T-cell (primary cell): ENCODE data around the gene CASTOR1. TPM values are rescaled to one million over a fixed set of nuclear protein-coding genes. Genes with fewer than 3 reads are reported as not detected.
A peak's percentile ranks its signal among the peaks of the same experiment; 100 is the strongest.

ENCODE experiments used
- ATAC-seq, 4 experiments: fragments of 200-7000 bp in 3 of 4; fragments of 150-1000 bp in 1 of 4; cut with Tn5 transposase; replicated peaks in 1 of 4; 1 replicate in 3 of 4; 2 replicates in 1 of 4; pipeline ENCODE4 v1.10.0; 2021; ENCODE audit warnings: moderate library complexity in 3 of 4, mild to moderate bottlenecking in 2 of 4, moderate number of reproducible peaks in 1 of 4
- CTCF ChIA-PET, 2 donors: fragments of 300-600 bp; sonication (Branson Sonifier 250); formaldehyde crosslinking; loops; one replicate each; lab custom pipeline; 2022; ENCODE audit warnings: antibody characterized with exemption in 2 of 2; lab: Charles Lee
- POLR2A ChIA-PET, 2 donors: fragments of 300-600 bp; sonication (Branson Sonifier 250); formaldehyde crosslinking; loops; one replicate each; lab custom pipeline; 2022; ENCODE audit warnings: antibody characterized with exemption in 2 of 2; lab: Charles Lee
- DNase-seq, 35 experiments: peaks; one replicate each; pipeline versions ENCODE4 v3.0.0 to v3.0.0-alpha.2; 2013 to 2023
- H3K27ac ChIP-seq: one replicate; pipeline ENCODE4 v1.5.1; 2013; ENCODE audit warnings: low read length
- H3K27me3 ChIP-seq, 2 experiments: replicated peaks in 1 of 2; 1 replicate in 1 of 2; 2 replicates in 1 of 2; pipeline versions ENCODE4 v1.6.1 to v1.7.0; 2013; ENCODE audit warnings: low read length in 1 of 2, mixed read lengths in 1 of 2; ENCODE audit not compliant: control insufficient read depth in 2 of 2, insufficient read depth in 2 of 2; ENCODE audit errors: extremely low read depth in 1 of 2
- H3K36me3 ChIP-seq, 2 donors: 1 replicate in 1 of 2; 2 replicates in 1 of 2; pipeline versions ENCODE4 v1.6.1 to v1.7.0; 2013; ENCODE audit warnings: low read length in 1 of 2; ENCODE audit not compliant: control insufficient read depth in 2 of 2, insufficient read depth in 1 of 2; ENCODE audit errors: extremely low read depth in 1 of 2
- H3K4me1 ChIP-seq, 2 experiments: 1 replicate in 1 of 2; 2 replicates in 1 of 2; pipeline versions ENCODE4 v1.6.1 to v1.7.0; 2013; ENCODE audit warnings: low read length in 2 of 2, mixed read lengths in 1 of 2; ENCODE audit not compliant: insufficient read depth in 2 of 2, control insufficient read depth in 1 of 2; ENCODE audit errors: extremely low read depth in 1 of 2
- H3K4me3 ChIP-seq, 2 donors: 1 replicate in 1 of 2; 2 replicates in 1 of 2; pipeline versions ENCODE4 v1.5.1 to v1.7.0; 2013; ENCODE audit warnings: mild to moderate bottlenecking in 2 of 2, low read length in 1 of 2, moderate library complexity in 1 of 2; ENCODE audit not compliant: control insufficient read depth in 1 of 2; ENCODE audit errors: extremely low read depth in 1 of 2
- H3K9me3 ChIP-seq: 2 replicates; pipeline ENCODE4 v1.7.0; 2013
- H3K27ac Mint-ChIP-seq, 2 donors: one replicate each; pipeline ENCODE4 v1.8.0; 2020 to 2021; ENCODE audit warnings: mild to moderate bottlenecking in 2 of 2, mixed read lengths in 2 of 2
- H3K27me3 Mint-ChIP-seq, 2 donors: one replicate each; pipeline ENCODE4 v1.8.0; 2021 to 2022; ENCODE audit warnings: mixed read lengths in 2 of 2
- H3K36me3 Mint-ChIP-seq: one replicate; pipeline ENCODE4 v1.8.0; 2021; ENCODE audit warnings: mixed read lengths
- H3K4me1 Mint-ChIP-seq, 3 donors: one replicate each; pipeline ENCODE4 v1.8.0; 2020 to 2022; ENCODE audit warnings: mixed read lengths in 3 of 3, mild to moderate bottlenecking in 1 of 3
- H3K4me3 Mint-ChIP-seq, 3 donors: one replicate each; pipeline ENCODE4 v1.8.0; 2020 to 2022; ENCODE audit warnings: mild to moderate bottlenecking in 3 of 3, mixed read lengths in 3 of 3, moderate library complexity in 3 of 3
- H3K9me3 Mint-ChIP-seq, 3 donors: one replicate each; pipeline ENCODE4 v1.8.0; 2020 to 2022; ENCODE audit warnings: mixed read lengths in 3 of 3
- WGBS: methylation state at CpG from one replicate; pipeline ENCODE4 v1.1.5; 2013; ENCODE audit warnings: missing lambda C conversion rate; ENCODE audit not compliant: insufficient coverage; 5-methylcytosine and 5-hydroxymethylcytosine counted together
- total RNA-seq, 35 experiments: library from RNA in 6 of 35; stranded (reverse) in 6 of 35; fragments of 120-200 nt in 1 of 35; gene quantifications; one replicate each; pipeline versions ENCODE4 v1.2.1 to v1.2.4 and lab custom pipeline; 2013 to 2026

The CASTOR1 gene
- total RNA-seq, 5 donors from 2014 or later (not counting 1 experiment from before 2014, with no cell fraction given), result 12.8 to 21.9 (median 16.1) TPM

- 93% methylated on average over 2 of the region's 8 CpGs for WGBS
- Mint-ChIP-seq H3K9me3 (no peaks in the 10 kb centered on the region), H3K27ac (no peak overlapping the region), H3K4me3 (no peak overlapping the region), H3K27me3 (no peaks in the 10 kb centered on the region), H3K36me3 (peaks cover 9% of the 10 kb centered on the region), H3K4me1 (peaks cover 35 to 48% (median 45%) of the 10 kb centered on the region in 3 donors)
- Histone ChIP-seq H3K4me1 (peaks cover 2 to 34% of the 10 kb centered on the region in 2 experiments), H3K27ac (no peak overlapping the region), H3K4me3 (no peak overlapping the region), H3K36me3 (peaks cover 3 to 4% of the 10 kb centered on the region in 2 donors), H3K27me3 (peaks cover 0 to 22% of the 10 kb centered on the region in 2 experiments), H3K9me3 (no peaks in the 10 kb centered on the region)
- no peak for ATAC-seq
- POLR2A ChIA-PET, result no interaction called here
- CTCF ChIA-PET, result interaction anchor here in 1 of 2 donors (0.8 to 1.5 kb wide), 2 partner anchors 16 to 166 kb away, joined by 4 read pairs; no protein-coding TSS in a partner anchor
- no peak for DNase-seq
Measured at GRCh38 chr22:30280505-30280904, 8.8 kb downstream of the CASTOR1 start.

- ChIA-PET CTCF (interaction anchor here (0.6 to 1.5 kb wide), 4 partner anchors 15 to 208 kb away, joined by 4 to 9 read pairs (median 4); no protein-coding TSS in a partner anchor), POLR2A (no interaction called here)
- H3K27ac ChIP-seq, result no peak overlapping the region
- peaks cover 0 to 22% of the 10 kb centered on the region in 2 experiments for H3K27me3 ChIP-seq
- WGBS, result 88% methylated on average over 3 of the region's 5 CpGs
- no peak overlapping the region for H3K4me3 ChIP-seq
- no peak for ATAC-seq
- Mint-ChIP-seq H3K4me1 (peaks cover 40 to 53% (median 50%) of the 10 kb centered on the region in 3 donors), H3K4me3 (no peak overlapping the region), H3K27ac (no peak overlapping the region), H3K27me3 (no peaks in the 10 kb centered on the region), H3K36me3 (peaks cover 6% of the 10 kb centered on the region), H3K9me3 (no peaks in the 10 kb centered on the region)
- peaks cover 2 to 38% of the 10 kb centered on the region in 2 experiments for H3K4me1 ChIP-seq
- peaks cover 0 to 1% of the 10 kb centered on the region in 2 donors for H3K36me3 ChIP-seq
- no peaks in the 10 kb centered on the region for H3K9me3 ChIP-seq
- no peak for DNase-seq
Measured at GRCh38 chr22:30279932-30280331, 9.4 kb downstream of the CASTOR1 start.

DNA sequence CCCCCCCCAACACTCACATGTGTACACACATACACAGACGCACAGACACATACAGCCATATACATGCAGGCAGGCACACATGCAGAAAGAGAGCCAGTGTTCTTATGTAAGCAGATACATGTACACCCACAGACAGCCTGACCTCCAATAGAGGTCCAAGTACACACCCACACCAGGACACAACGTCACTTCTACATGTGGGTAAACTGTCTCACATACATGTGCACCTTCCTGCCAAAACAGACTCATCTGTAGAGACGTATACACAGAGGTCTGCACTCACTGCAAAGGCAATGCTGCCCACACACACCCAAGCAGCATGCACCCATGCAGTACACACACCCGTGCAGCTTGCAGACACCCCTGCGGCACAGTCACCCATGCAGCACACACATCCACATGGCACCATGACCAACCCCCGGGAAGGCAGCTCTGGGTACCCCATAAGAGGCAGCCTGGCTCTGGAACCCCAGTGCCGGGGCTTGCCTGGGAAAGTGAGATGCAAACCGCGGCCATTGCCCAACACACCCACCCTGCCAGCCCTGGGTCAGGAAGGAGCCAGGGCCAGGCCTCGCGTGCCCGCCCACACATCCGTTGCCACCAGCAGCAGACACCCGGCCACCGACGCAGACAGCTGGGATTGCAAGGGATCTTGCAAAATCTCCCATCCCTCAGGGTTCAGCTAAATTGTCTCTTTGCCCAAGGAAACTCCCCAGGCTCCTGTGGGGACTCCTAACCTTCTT is 10.1 kb downstream of the CASTOR1 start:
- peak in 1 of 35 experiments; percentile 24 for DNase-seq
- H3K9me3 Mint-ChIP-seq, result no peaks in the 10 kb centered on the region
- no peak for ATAC-seq
- no peak overlapping the region for H3K4me3 Mint-ChIP-seq
- Histone ChIP-seq H3K9me3 (no peaks in the 10 kb centered on the region), H3K4me1 (peaks cover 2 to 38% of the 10 kb centered on the region in 2 experiments), H3K4me3 (no peak overlapping the region), H3K27ac (no peak overlapping the region), H3K27me3 (peaks cover 0 to 22% of the 10 kb centered on the region in 2 experiments), H3K36me3 (no peaks in the 10 kb centered on the region)
- ChIA-PET CTCF (interaction anchor here (0.6 to 1.5 kb wide), 3 partner anchors 106 to 208 kb away, joined by 4 to 9 read pairs (median 5); no protein-coding TSS in a partner anchor), POLR2A (no interaction called here)
- no peak overlapping the region for H3K27ac Mint-ChIP-seq
- H3K36me3 Mint-ChIP-seq, result peaks cover under 1% of the 10 kb centered on the region
- H3K4me1 Mint-ChIP-seq, result peaks cover 40 to 60% (median 53%) of the 10 kb centered on the region in 3 donors
- no peaks in the 10 kb centered on the region for H3K27me3 Mint-ChIP-seq
- 66% methylated on average over 13 of the region's 16 CpGs for WGBS

DNA sequence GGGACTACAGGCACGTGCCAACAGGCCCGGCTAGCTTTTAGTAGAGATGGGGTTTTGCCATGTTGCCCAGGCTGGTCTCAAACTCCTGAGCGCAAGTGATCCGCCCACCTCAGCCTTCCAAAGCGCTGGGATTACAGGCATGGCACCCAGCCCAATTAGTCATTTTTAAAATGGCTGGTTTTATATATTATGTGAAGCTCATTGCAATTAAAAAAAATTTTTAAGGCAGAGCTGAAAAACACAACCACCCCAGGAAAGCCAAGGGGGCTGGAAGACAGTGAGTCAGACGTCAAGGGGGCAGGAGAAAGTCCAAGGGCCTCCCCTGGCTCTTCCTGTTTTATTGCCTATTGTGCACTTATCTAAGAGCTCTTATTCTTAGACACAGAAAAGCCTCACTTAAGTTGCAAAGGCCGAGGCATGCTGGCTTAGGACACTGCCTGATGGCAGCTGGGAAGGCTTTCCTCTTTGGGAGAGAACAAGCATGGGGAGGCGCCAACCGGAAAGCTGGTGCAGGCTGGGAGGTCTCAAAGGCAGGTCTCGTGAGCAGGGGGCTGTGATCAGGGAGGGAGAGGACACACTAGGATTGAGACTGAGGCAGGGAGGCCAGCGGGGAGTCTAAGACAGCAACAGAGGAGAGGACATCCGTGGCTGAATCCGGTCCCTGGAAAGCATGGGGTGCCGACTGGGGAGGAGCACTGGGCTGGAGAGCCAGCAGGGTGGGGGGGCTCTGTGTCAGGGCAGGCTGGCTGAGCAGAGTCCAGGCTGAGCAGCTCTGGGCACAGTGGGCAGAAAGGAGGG is 11.6 kb downstream of the CASTOR1 start:
- H3K4me1 ChIP-seq, result peaks cover 2 to 29% of the 10 kb centered on the region in 2 experiments
- ATAC-seq, result no peak
- ChIA-PET POLR2A (interaction anchor here in 1 of 2 donors (0.7 kb wide), 1 partner anchor 105 kb away, joined by 4 read pairs; no protein-coding TSS in a partner anchor), CTCF (interaction anchor here in 1 of 2 donors (0.7 kb wide), 1 partner anchor 1331 kb away, joined by 6 read pairs; no protein-coding TSS in a partner anchor)
- no peak overlapping the region for H3K4me3 Mint-ChIP-seq
- H3K4me3 ChIP-seq, result no peak overlapping the region
- peaks cover 37 to 62% (median 54%) of the 10 kb centered on the region in 3 donors for H3K4me1 Mint-ChIP-seq
- peaks cover 0 to 19% of the 10 kb centered on the region in 2 experiments for H3K27me3 ChIP-seq
- WGBS, result 86% methylated on average over 13 of the region's 14 CpGs
- H3K27ac Mint-ChIP-seq, result no peak overlapping the region
- H3K27me3 Mint-ChIP-seq, result no peaks in the 10 kb centered on the region
- H3K9me3 Mint-ChIP-seq, result no peaks in the 10 kb centered on the region
- no peaks in the 10 kb centered on the region for H3K36me3 ChIP-seq
- H3K9me3 ChIP-seq, result no peaks in the 10 kb centered on the region
- no peaks in the 10 kb centered on the region for H3K36me3 Mint-ChIP-seq
- H3K27ac ChIP-seq, result no peak overlapping the region
- no peak for DNase-seq

- Histone ChIP-seq H3K9me3 (no peaks in the 10 kb centered on the region), H3K27me3 (peaks cover 0 to 18% of the 10 kb centered on the region in 2 experiments), H3K4me1 (peaks cover 0 to 20% of the 10 kb centered on the region in 2 experiments), H3K36me3 (no peaks in the 10 kb centered on the region), H3K27ac (no peak overlapping the region), H3K4me3 (peak overlapping the region in 1 of 2 donors; percentile 21)
- Mint-ChIP-seq H3K27me3 (no peaks in the 10 kb centered on the region), H3K4me1 (peaks cover 31 to 55% (median 50%) of the 10 kb centered on the region in 3 donors), H3K9me3 (no peaks in the 10 kb centered on the region), H3K36me3 (no peaks in the 10 kb centered on the region), H3K4me3 (peak overlapping the region; percentile 53 to 82 (median 56)), H3K27ac (peak overlapping the region; percentile 52 to 75)
- CTCF ChIA-PET, result no interaction called here
- DNase-seq, result no peak
- peak; percentile 34 to 63 (median 49) for ATAC-seq
- 18% methylated on average over 6 of the region's 8 CpGs for WGBS
- POLR2A ChIA-PET, result no interaction called here
Measured at GRCh38 chr22:30276039-30276438, 13.3 kb downstream of the CASTOR1 start.

DNA sequence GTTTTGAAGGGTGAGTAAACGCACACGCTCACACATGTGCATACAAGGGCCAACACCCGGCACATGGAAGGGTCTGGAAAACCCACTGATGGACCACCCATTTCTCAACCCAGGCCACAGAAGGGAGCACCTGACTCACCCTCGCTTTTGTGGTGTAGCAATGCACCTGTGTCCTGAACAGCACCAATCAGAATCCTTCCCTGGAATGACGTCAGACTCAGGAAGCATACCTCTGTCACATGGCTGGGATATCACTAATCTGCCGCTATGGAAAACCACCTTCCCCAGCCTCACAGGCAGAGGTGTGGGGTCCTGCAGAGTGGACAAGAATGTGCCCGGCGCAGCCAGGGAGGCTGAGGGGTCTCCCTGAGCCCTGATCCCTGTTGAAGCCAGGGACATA is 13.7 kb downstream of the CASTOR1 start:
- Histone ChIP-seq H3K36me3 (peaks cover 0 to 3% of the 10 kb centered on the region in 2 donors), H3K4me1 (peaks cover 0 to 20% of the 10 kb centered on the region in 2 experiments), H3K9me3 (no peaks in the 10 kb centered on the region), H3K4me3 (peak overlapping the region in 1 of 2 donors; percentile 21), H3K27ac (no peak overlapping the region), H3K27me3 (peaks cover 0 to 18% of the 10 kb centered on the region in 2 experiments)
- H3K9me3 Mint-ChIP-seq, result no peaks in the 10 kb centered on the region
- no peaks in the 10 kb centered on the region for H3K27me3 Mint-ChIP-seq
- H3K27ac Mint-ChIP-seq, result peak overlapping the region; percentile 52 to 75
- peaks cover 31 to 58% (median 50%) of the 10 kb centered on the region in 3 donors for H3K4me1 Mint-ChIP-seq
- 63% methylated on average over 6 of the region's 8 CpGs for WGBS
- ATAC-seq (peak; percentile 64 to 87 (median 69)), DNase-seq (peak in 2 of 35 experiments; percentile 45 to 61)
- CTCF ChIA-PET, result no interaction called here
- peak overlapping the region; percentile 53 to 82 (median 56) for H3K4me3 Mint-ChIP-seq
- POLR2A ChIA-PET, result no interaction called here
- H3K36me3 Mint-ChIP-seq, result peaks cover 1% of the 10 kb centered on the region
